Measurements from ENCODE around the gene CPNE8.

Gene CPNE8

DNA sequence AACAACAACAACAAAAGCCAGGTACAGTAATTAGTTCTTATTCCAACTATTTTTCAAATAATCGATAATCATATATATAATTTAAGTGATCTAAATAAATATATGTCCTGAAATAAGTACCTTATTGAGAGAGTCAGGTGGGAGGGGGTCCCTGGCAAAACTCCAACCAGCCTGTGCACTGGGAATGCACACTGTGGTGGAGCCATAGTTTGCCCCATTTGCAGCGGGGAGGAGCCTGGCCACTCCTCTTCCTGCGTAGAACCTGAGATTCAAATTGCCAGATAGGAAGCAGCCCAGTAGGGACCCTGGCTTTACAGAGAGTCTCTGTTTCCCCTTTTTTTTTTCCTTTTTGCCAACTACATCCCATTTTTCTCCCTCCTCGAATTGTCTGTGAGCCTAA is 26.4 kb downstream of the CPNE8 start:
- Histone ChIP-seq H3K4me3 (ENCODE audit: extremely low read depth, insufficient read depth, low read length, poor library complexity, severe bottlenecking) (no peak overlapping the region), H3K4me1 (ENCODE audit: control insufficient read depth, insufficient read depth, low read length, poor library complexity, severe bottlenecking) (no peaks in the 10 kb centered on the region), H3K36me3 (ENCODE audit: control insufficient read depth, insufficient read depth, low read length) (no peaks in the 10 kb centered on the region), H3K9me3 (ENCODE audit: control insufficient read depth, low read length) (no peaks in the 10 kb centered on the region), H3K27ac (ENCODE audit: low read depth, low read length, severe bottlenecking) (no peak overlapping the region)
- WGBS, 2 experiments (ENCODE audit: insufficient coverage in 2 of 2) = 95 to 100% methylated on average over 2 to 3 of the region's 4 CpGs

GRCh38 chr12:38878333-38878705 is 27.1 kb downstream of the CPNE8 start:
- H3K4me1 ChIP-seq (ENCODE audit: control insufficient read depth, insufficient read depth, low read length, poor library complexity, severe bottlenecking) = no peaks in the 10 kb centered on the region
- WGBS, 2 experiments (ENCODE audit: insufficient coverage in 2 of 2) = 100% methylated on average over 1 of the region's 2 CpGs

GRCh38 chr12:38875586-38876228 is 29.7 kb downstream of the CPNE8 start:
- H3K9me3 ChIP-seq (ENCODE audit: control insufficient read depth, low read length) = no peaks in the 10 kb centered on the region
- no peaks in the 10 kb centered on the region for H3K4me1 ChIP-seq (ENCODE audit: control insufficient read depth, insufficient read depth, low read length, poor library complexity, severe bottlenecking)
- no peak overlapping the region for H3K4me3 ChIP-seq (ENCODE audit: extremely low read depth, insufficient read depth, low read length, poor library complexity, severe bottlenecking)
- WGBS, 2 experiments (ENCODE audit: insufficient coverage in 2 of 2) = no CpG with 5 or more reads among the region's 3 CpGs
- no peaks in the 10 kb centered on the region for H3K36me3 ChIP-seq (ENCODE audit: control insufficient read depth, insufficient read depth, low read length)
- H3K27ac ChIP-seq (ENCODE audit: low read depth, low read length, severe bottlenecking) = no peak overlapping the region

More at GRCh38 chr12:38878333-38878705, 27.1 kb downstream of the CPNE8 start:
- H3K27ac ChIP-seq (ENCODE audit: low read depth, low read length, severe bottlenecking) = no peak overlapping the region
- no peak overlapping the region for H3K4me3 ChIP-seq (ENCODE audit: extremely low read depth, insufficient read depth, low read length, poor library complexity, severe bottlenecking)
- no peaks in the 10 kb centered on the region for H3K36me3 ChIP-seq (ENCODE audit: control insufficient read depth, insufficient read depth, low read length)
- H3K9me3 ChIP-seq (ENCODE audit: control insufficient read depth, low read length) = no peaks in the 10 kb centered on the region

- no peaks in the 10 kb centered on the region for H3K36me3 ChIP-seq (ENCODE audit: control insufficient read depth, insufficient read depth, low read length)
- H3K4me1 ChIP-seq (ENCODE audit: control insufficient read depth, insufficient read depth, low read length, poor library complexity, severe bottlenecking) = no peaks in the 10 kb centered on the region
- no peak overlapping the region for H3K4me3 ChIP-seq (ENCODE audit: extremely low read depth, insufficient read depth, low read length, poor library complexity, severe bottlenecking)
- no peaks in the 10 kb centered on the region for H3K9me3 ChIP-seq (ENCODE audit: control insufficient read depth, low read length)
- H3K27ac ChIP-seq (ENCODE audit: low read depth, low read length, severe bottlenecking) = no peak overlapping the region
Measured at GRCh38 chr12:38872561-38872960, 32.8 kb downstream of the CPNE8 start.

DNA sequence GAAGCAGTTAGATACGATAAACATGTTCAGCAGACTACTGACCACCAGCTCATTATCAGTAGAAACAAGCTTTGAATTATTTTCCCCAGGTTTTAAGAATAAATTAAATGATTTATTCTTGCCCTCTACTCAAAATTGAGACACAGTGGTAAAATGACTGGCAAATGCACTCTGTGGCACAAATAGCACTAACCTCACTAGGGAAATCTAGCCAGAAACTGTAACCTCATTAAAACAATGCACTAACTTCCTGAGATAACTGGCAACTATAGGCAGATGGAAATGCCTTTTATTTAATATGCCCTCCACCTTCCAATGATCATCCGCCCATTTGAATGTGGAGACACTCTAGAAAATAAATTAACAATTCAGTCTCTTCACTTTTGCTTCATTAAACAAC is 33.2 kb downstream of the CPNE8 start:
- WGBS, 2 experiments (ENCODE audit: insufficient coverage in 2 of 2) = 100% methylated on average over 1 of the region's 2 CpGs; no CpG with 5 or more reads in 1 of the 2 experiments
- Histone ChIP-seq H3K36me3 (ENCODE audit: control insufficient read depth, insufficient read depth, low read length) (no peaks in the 10 kb centered on the region), H3K27ac (ENCODE audit: low read depth, low read length, severe bottlenecking) (no peak overlapping the region), H3K4me1 (ENCODE audit: control insufficient read depth, insufficient read depth, low read length, poor library complexity, severe bottlenecking) (no peaks in the 10 kb centered on the region), H3K4me3 (ENCODE audit: extremely low read depth, insufficient read depth, low read length, poor library complexity, severe bottlenecking) (no peak overlapping the region), H3K9me3 (ENCODE audit: control insufficient read depth, low read length) (no peaks in the 10 kb centered on the region)

GRCh38 chr12:38869036-38869435 is 36.4 kb downstream of the CPNE8 start:
- Histone ChIP-seq H3K27ac (ENCODE audit: low read depth, low read length, severe bottlenecking) (no peak overlapping the region), H3K9me3 (ENCODE audit: control insufficient read depth, low read length) (no peaks in the 10 kb centered on the region), H3K4me3 (ENCODE audit: extremely low read depth, insufficient read depth, low read length, poor library complexity, severe bottlenecking) (no peak overlapping the region), H3K4me1 (ENCODE audit: control insufficient read depth, insufficient read depth, low read length, poor library complexity, severe bottlenecking) (no peaks in the 10 kb centered on the region), H3K36me3 (ENCODE audit: control insufficient read depth, insufficient read depth, low read length) (no peaks in the 10 kb centered on the region)

GRCh38 chr12:38850461-38850860 is 54.9 kb downstream of the CPNE8 start:
- no peaks in the 10 kb centered on the region for H3K9me3 ChIP-seq (ENCODE audit: control insufficient read depth, low read length)
- H3K4me3 ChIP-seq (ENCODE audit: extremely low read depth, insufficient read depth, low read length, poor library complexity, severe bottlenecking) = no peak overlapping the region
- no peaks in the 10 kb centered on the region for H3K4me1 ChIP-seq (ENCODE audit: control insufficient read depth, insufficient read depth, low read length, poor library complexity, severe bottlenecking)
- no peak overlapping the region for H3K27ac ChIP-seq (ENCODE audit: low read depth, low read length, severe bottlenecking)
- WGBS, 2 experiments (ENCODE audit: insufficient coverage in 2 of 2) = 83 to 88% methylated on average over 1 of the region's 1 CpG
- no peaks in the 10 kb centered on the region for H3K36me3 ChIP-seq (ENCODE audit: control insufficient read depth, insufficient read depth, low read length)

GRCh38 chr12:38847247-38847646 is 58.1 kb downstream of the CPNE8 start:
- WGBS, 2 experiments (ENCODE audit: insufficient coverage in 2 of 2) = 100% methylated on average over 1 of the region's 2 CpGs; no CpG with 5 or more reads in 1 of the 2 experiments
- H3K4me1 ChIP-seq (ENCODE audit: control insufficient read depth, insufficient read depth, low read length, poor library complexity, severe bottlenecking) = no peaks in the 10 kb centered on the region

GRCh38 chr12:38844267-38844666 is 61.1 kb downstream of the CPNE8 start:
- no peaks in the 10 kb centered on the region for H3K36me3 ChIP-seq (ENCODE audit: control insufficient read depth, insufficient read depth, low read length)
- 80% methylated on average over 2 of the region's 4 CpGs; no CpG with 5 or more reads in 1 of the 2 experiments for WGBS, 2 experiments (ENCODE audit: insufficient coverage in 2 of 2)
- H3K4me1 ChIP-seq (ENCODE audit: control insufficient read depth, insufficient read depth, low read length, poor library complexity, severe bottlenecking) = no peaks in the 10 kb centered on the region
- no peaks in the 10 kb centered on the region for H3K9me3 ChIP-seq (ENCODE audit: control insufficient read depth, low read length)
- no peak overlapping the region for H3K4me3 ChIP-seq (ENCODE audit: extremely low read depth, insufficient read depth, low read length, poor library complexity, severe bottlenecking)
- no peak overlapping the region for H3K27ac ChIP-seq (ENCODE audit: low read depth, low read length, severe bottlenecking)

More at GRCh38 chr12:38847247-38847646, 58.1 kb downstream of the CPNE8 start:
- Histone ChIP-seq H3K9me3 (ENCODE audit: control insufficient read depth, low read length) (no peaks in the 10 kb centered on the region), H3K36me3 (ENCODE audit: control insufficient read depth, insufficient read depth, low read length) (no peaks in the 10 kb centered on the region), H3K4me3 (ENCODE audit: extremely low read depth, insufficient read depth, low read length, poor library complexity, severe bottlenecking) (no peak overlapping the region), H3K27ac (ENCODE audit: low read depth, low read length, severe bottlenecking) (no peak overlapping the region)

GRCh38 chr12:38838056-38838850 is 67.1 kb downstream of the CPNE8 start:
- H3K9me3 ChIP-seq (ENCODE audit: control insufficient read depth, low read length) = no peaks in the 10 kb centered on the region
- H3K4me3 ChIP-seq (ENCODE audit: extremely low read depth, insufficient read depth, low read length, poor library complexity, severe bottlenecking) = no peak overlapping the region
- no peak overlapping the region for H3K27ac ChIP-seq (ENCODE audit: low read depth, low read length, severe bottlenecking)
- H3K4me1 ChIP-seq (ENCODE audit: control insufficient read depth, insufficient read depth, low read length, poor library complexity, severe bottlenecking) = no peaks in the 10 kb centered on the region
- H3K36me3 ChIP-seq (ENCODE audit: control insufficient read depth, insufficient read depth, low read length) = no peaks in the 10 kb centered on the region
- WGBS, 2 experiments (ENCODE audit: insufficient coverage in 2 of 2) = 94 to 100% methylated on average over 1 to 2 of the region's 2 CpGs

DNA sequence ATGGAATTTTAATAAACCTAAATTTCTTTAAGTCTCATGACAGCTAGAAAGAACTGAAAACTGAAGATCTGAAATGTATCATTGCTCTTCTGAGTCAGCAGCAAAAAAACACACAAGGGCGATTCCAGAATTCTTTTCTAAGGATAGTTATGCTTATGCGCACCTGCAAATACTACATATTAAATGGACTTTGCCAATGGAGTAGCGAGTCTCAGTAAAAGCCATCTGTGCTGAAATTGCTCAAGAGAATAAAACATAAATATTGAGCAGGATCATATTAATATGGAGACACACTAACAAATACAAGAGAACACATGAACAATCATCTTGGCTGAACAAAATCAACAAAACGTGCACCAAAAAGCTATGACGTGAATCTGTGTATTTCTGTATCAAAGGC is 73.7 kb downstream of the CPNE8 start:
- Histone ChIP-seq H3K36me3 (ENCODE audit: control insufficient read depth, insufficient read depth, low read length) (no peaks in the 10 kb centered on the region), H3K27ac (ENCODE audit: low read depth, low read length, severe bottlenecking) (no peak overlapping the region), H3K9me3 (ENCODE audit: control insufficient read depth, low read length) (no peaks in the 10 kb centered on the region), H3K4me1 (ENCODE audit: control insufficient read depth, insufficient read depth, low read length, poor library complexity, severe bottlenecking) (no peaks in the 10 kb centered on the region), H3K4me3 (ENCODE audit: extremely low read depth, insufficient read depth, low read length, poor library complexity, severe bottlenecking) (no peak overlapping the region)
- WGBS, 2 experiments (ENCODE audit: insufficient coverage in 2 of 2) = 95 to 100% methylated on average over 2 to 4 of the region's 5 CpGs
